Tibial nerve (tissue), 4 donors: Measurements from ENCODE around the gene AUH. TPM values are rescaled to one million over a fixed set of nuclear protein-coding genes. Genes with fewer than 3 reads are reported as not detected.

Experiments used
- DNase-seq, 2 donors: peaks; one replicate each; pipeline ENCODE4 v3.0.0-alpha.2; 2019; ENCODE audit warnings: low spot score in 2 of 2
- H3K27ac ChIP-seq, 4 donors: fragments of 200-600 bp; sonication (generic) in 3 of 4; one replicate each; pipeline ENCODE4 v1.5.1; 2017 to 2019; ENCODE audit warnings: mild to moderate bottlenecking in 1 of 4
- H3K27me3 ChIP-seq, 2 donors: fragments of 200-600 bp; sonication (generic) in 1 of 2; one replicate each; pipeline versions ENCODE4 v1.5.1 to v1.6.0; 2017 to 2019
- H3K36me3 ChIP-seq, 3 donors: fragments of 200-600 bp; sonication (generic); one replicate each; pipeline ENCODE4 v1.5.1; 2018 to 2019
- H3K4me1 ChIP-seq, 4 donors: fragments of 200-600 bp; sonication (generic) in 3 of 4; one replicate each; pipeline ENCODE4 v1.5.1; 2017 to 2019
- H3K4me3 ChIP-seq, 4 donors: fragments of 200-600 bp; sonication (generic) in 3 of 4; one replicate each; pipeline ENCODE4 v1.5.1; 2017 to 2019; ENCODE audit warnings: mild to moderate bottlenecking in 1 of 4, moderate library complexity in 1 of 4
- H3K9me3 ChIP-seq, 4 donors: fragments of 200-600 bp; sonication (generic) in 3 of 4; one replicate each; pipeline ENCODE4 v1.5.1; 2017 to 2019
- CTCF ChIP-seq, 5 experiments: fragments of 200-600 bp in 3 of 5; fragments of 450-650 bp in 2 of 5; sonication (generic) in 3 of 5; IDR thresholded peaks; one replicate each; pipeline ENCODE4 v1.5.1; 2016 to 2019; ENCODE audit warnings: antibody characterized with exemption in 5 of 5, mild to moderate bottlenecking in 3 of 5, moderate library complexity in 2 of 5
- EP300 ChIP-seq, 2 donors: sonication (generic); formaldehyde crosslinking; IDR thresholded peaks; one replicate each; pipeline ENCODE4 v1.6.1; 2017; ENCODE audit warnings: antibody characterized with exemption in 2 of 2, mild to moderate bottlenecking in 1 of 2
- POLR2A ChIP-seq, 2 donors: fragments of 450-650 bp; IDR thresholded peaks; one replicate each; pipeline ENCODE4 v1.6.1; 2017; ENCODE audit warnings: antibody characterized with exemption in 2 of 2, mild to moderate bottlenecking in 2 of 2, moderate library complexity in 2 of 2
- WGBS, 2 donors: methylation state at CpG; one replicate each; pipeline ENCODE4 v1.1.5; 2018; 5-methylcytosine and 5-hydroxymethylcytosine counted together
- total RNA-seq, 4 donors: library from RNA; depleted of rRNA; stranded (reverse); fragments of >200 nt; gene quantifications; one replicate each; pipeline ENCODE4 v1.1.0, GENCODE V29; 2016

Gene AUH
- total RNA-seq, 4 donors from 2014 or later = 40.5 to 70.1 (median 44.9) TPM

- TF ChIP-seq CTCF (IDR thresholded peaks at IDR 0.05) = no peak
- no peak for TF ChIP-seq EP300 (IDR thresholded peaks at IDR 0.05)
- no peak for TF ChIP-seq POLR2A (IDR thresholded peaks at IDR 0.05)
- no peaks in the 10 kb centered on the region for H3K9me3 ChIP-seq
- H3K27me3 ChIP-seq = no peaks in the 10 kb centered on the region
- H3K4me3 ChIP-seq = no peak overlapping the region
- no peak for DNase-seq
- no peaks in the 10 kb centered on the region for H3K36me3 ChIP-seq
- peaks cover 0 to 13% (median 10%) of the 10 kb centered on the region in 4 donors for H3K4me1 ChIP-seq
- 53 to 54% methylated on average over 5 of the region's 5 CpGs for WGBS, 2 donors
- peak overlapping the region in 2 of 4 donors; percentile 32 to 45 for H3K27ac ChIP-seq
These were observed 114.9 kb downstream of the AUH start for GRCh38 chr9:91246846-91247245.

- 75 to 78% methylated on average over 8 of the region's 8 CpGs for WGBS, 2 donors
- no peaks in the 10 kb centered on the region for H3K9me3 ChIP-seq
- no peak overlapping the region for H3K27ac ChIP-seq
- TF ChIP-seq CTCF (IDR thresholded peaks at IDR 0.05) (no peak), POLR2A (IDR thresholded peaks at IDR 0.05) (no peak), EP300 (IDR thresholded peaks at IDR 0.05) (no peak)
- H3K36me3 ChIP-seq = no peaks in the 10 kb centered on the region
- peaks cover 0 to 13% (median 10%) of the 10 kb centered on the region in 4 donors for H3K4me1 ChIP-seq
- H3K4me3 ChIP-seq = no peak overlapping the region
- no peaks in the 10 kb centered on the region for H3K27me3 ChIP-seq
- no peak for DNase-seq
These were observed 116.0 kb downstream of the AUH start for GRCh38 chr9:91245431-91246313.

- no peak overlapping the region for H3K4me3 ChIP-seq
- no peaks in the 10 kb centered on the region for H3K9me3 ChIP-seq
- DNase-seq = no peak
- TF ChIP-seq EP300 (IDR thresholded peaks at IDR 0.05) (no peak), POLR2A (IDR thresholded peaks at IDR 0.05) (no peak), CTCF (IDR thresholded peaks at IDR 0.05) (no peak)
- H3K27ac ChIP-seq = no peak overlapping the region
- H3K4me1 ChIP-seq = peaks cover 0 to 13% (median 10%) of the 10 kb centered on the region in 4 donors
- H3K27me3 ChIP-seq = no peaks in the 10 kb centered on the region
- no peaks in the 10 kb centered on the region for H3K36me3 ChIP-seq
- 95% methylated on average over 2 of the region's 2 CpGs for whole genome bisulfite sequencing, 2 donors
These were observed 118.7 kb downstream of the AUH start for GRCh38 chr9:91243029-91243428.

GRCh38 chr9:91241909-91242308, 119.8 kb downstream of the AUH start:
- 84 to 91% methylated on average over 4 of the region's 4 CpGs for WGBS, 2 donors
- Histone ChIP-seq H3K9me3 (no peaks in the 10 kb centered on the region), H3K4me1 (peaks cover 0 to 10% (median 6%) of the 10 kb centered on the region in 4 donors), H3K36me3 (no peaks in the 10 kb centered on the region), H3K4me3 (no peak overlapping the region), H3K27ac (no peak overlapping the region), H3K27me3 (no peaks in the 10 kb centered on the region)
- no peak for TF ChIP-seq EP300 (IDR thresholded peaks at IDR 0.05)
- TF ChIP-seq CTCF (IDR thresholded peaks at IDR 0.05) = no peak
- TF ChIP-seq POLR2A (IDR thresholded peaks at IDR 0.05) = no peak
- DNase-seq = no peak

GRCh38 chr9:91240596-91241165, 121.0 kb downstream of the AUH start:
- Histone ChIP-seq H3K4me1 (peaks cover 0 to 3% (median under 1%) of the 10 kb centered on the region in 4 donors), H3K9me3 (no peaks in the 10 kb centered on the region), H3K4me3 (no peak overlapping the region), H3K36me3 (no peaks in the 10 kb centered on the region), H3K27ac (no peak overlapping the region), H3K27me3 (no peaks in the 10 kb centered on the region)
- TF ChIP-seq POLR2A (IDR thresholded peaks at IDR 0.05) (no peak), EP300 (IDR thresholded peaks at IDR 0.05) (no peak), CTCF (IDR thresholded peaks at IDR 0.05) (no peak)
- WGBS, 2 donors = 96 to 100% methylated on average over 3 of the region's 3 CpGs
- no peak for DNase-seq
